Effector CD8-positive, alpha-beta T cell (primary cell): ENCODE data around the gene MYO1G.
"Not testable (repeated sequence)": the region's sequence is repeated elsewhere in the genome, so short reads cannot be mapped to it uniquely, and the experiment has no call there.

Experiments
- DNase-seq: peaks from one replicate; lab custom pipeline; 2025; lab: John Stamatoyannopoulos, UW

Gene MYO1G

GRCh38 chr7:44999245-45000092 is 20.7 kb upstream of the MYO1G start:
- peak; percentile 98 for DNase-seq

- no peak for DNase-seq
Measured at GRCh38 chr7:44998153-44998871, 19.5 kb upstream of the MYO1G start.

GRCh38 chr7:44995555-44996493 is 17.0 kb upstream of the MYO1G start:
- no peak for DNase-seq

GRCh38 chr7:44994877-44995554 is 16.2 kb upstream of the MYO1G start:
- no peak for DNase-seq

GRCh38 chr7:44992004-44992795 is 13.4 kb upstream of the MYO1G start:
- not testable (repeated sequence) for DNase-seq

GRCh38 chr7:44990109-44991023 is 11.6 kb upstream of the MYO1G start:
- DNase-seq: no peak

- no peak for DNase-seq
Measured at GRCh38 chr7:44989132-44989531, 10.3 kb upstream of the MYO1G start.

GRCh38 chr7:44988701-44989100 is 9.9 kb upstream of the MYO1G start:
- no peak for DNase-seq

- no peak for DNase-seq
Measured at GRCh38 chr7:44987996-44988395, 9.2 kb upstream of the MYO1G start.

GRCh38 chr7:44987457-44987856 is 8.6 kb upstream of the MYO1G start:
- no peak for DNase-seq

- DNase-seq: peak; percentile 90
Measured at GRCh38 chr7:44986218-44987053, 7.6 kb upstream of the MYO1G start.

GRCh38 chr7:44985900-44986217 is 7.0 kb upstream of the MYO1G start:
- no peak for DNase-seq

GRCh38 chr7:44985033-44985695 is 6.3 kb upstream of the MYO1G start:
- DNase-seq: no peak

- no peak for DNase-seq
Measured at GRCh38 chr7:44984478-44984758, 5.6 kb upstream of the MYO1G start.

GRCh38 chr7:44983742-44984477 is 5.1 kb upstream of the MYO1G start:
- no peak for DNase-seq

- no peak for DNase-seq
Measured at GRCh38 chr7:44982970-44983369, 4.2 kb upstream of the MYO1G start.

- no peak for DNase-seq
Measured at GRCh38 chr7:44982535-44982923, 3.7 kb upstream of the MYO1G start.
